ENCODE measurements around the gene ADAMTS18. TPM values are rescaled to one million over a fixed set of nuclear protein-coding genes. Genes with fewer than 3 reads are reported as not detected.
"Not testable (repeated sequence)": the region's sequence is repeated elsewhere in the genome, so short reads cannot be mapped to it uniquely, and the experiment has no call there.

ADAMTS18 gene
- total RNA-seq, 2 donors from 2014 or later = not detected

- H3K27me3 ChIP-seq = no peaks in the 10 kb centered on the region
- H3K27ac ChIP-seq = no peak overlapping the region
- H3K4me3 ChIP-seq = no peak overlapping the region
- no peaks in the 10 kb centered on the region for H3K9me3 ChIP-seq
- DNase-seq (ENCODE audit: low spot score) = no peak
- H3K36me3 ChIP-seq = no peaks in the 10 kb centered on the region
- H3K4me1 ChIP-seq = no peaks in the 10 kb centered on the region
- no peak for TF ChIP-seq CTCF (IDR thresholded peaks at IDR 0.05)
Observed at GRCh38 chr16:77262971-77263370, 171.9 kb downstream of the ADAMTS18 start.

GRCh38 chr16:77250400-77250799, 184.4 kb downstream of the ADAMTS18 start:
- Histone ChIP-seq H3K27me3 (no peaks in the 10 kb centered on the region), H3K36me3 (no peaks in the 10 kb centered on the region), H3K4me3 (no peak overlapping the region), H3K4me1 (no peaks in the 10 kb centered on the region), H3K27ac (no peak overlapping the region), H3K9me3 (no peaks in the 10 kb centered on the region)
- no peak for DNase-seq (ENCODE audit: low spot score)
- no peak for TF ChIP-seq CTCF (IDR thresholded peaks at IDR 0.05)

GRCh38 chr16:77246150-77246549, 188.7 kb downstream of the ADAMTS18 start:
- DNase-seq (ENCODE audit: low spot score) = no peak
- Histone ChIP-seq H3K27ac (no peak overlapping the region), H3K4me3 (no peak overlapping the region), H3K9me3 (no peaks in the 10 kb centered on the region), H3K4me1 (no peaks in the 10 kb centered on the region), H3K36me3 (no peaks in the 10 kb centered on the region), H3K27me3 (no peaks in the 10 kb centered on the region)
- no peak for TF ChIP-seq CTCF (IDR thresholded peaks at IDR 0.05)

- H3K4me3 ChIP-seq; H3K27me3 ChIP-seq; H3K4me1 ChIP-seq; H3K36me3 ChIP-seq; H3K9me3 ChIP-seq; H3K27ac ChIP-seq; DNase-seq (ENCODE audit: low spot score): not testable (repeated sequence)
Observed at GRCh38 chr16:77242471-77242870, 192.4 kb downstream of the ADAMTS18 start.

- H3K9me3 ChIP-seq = no peaks in the 10 kb centered on the region
- peaks cover 0 to 4% of the 10 kb centered on the region in 2 donors for H3K4me1 ChIP-seq
- no peak overlapping the region for H3K27ac ChIP-seq
- no peak for DNase-seq (ENCODE audit: low spot score)
- TF ChIP-seq CTCF (IDR thresholded peaks at IDR 0.05) = no peak
- H3K4me3 ChIP-seq = no peak overlapping the region
- H3K27me3 ChIP-seq = no peaks in the 10 kb centered on the region
- no peaks in the 10 kb centered on the region for H3K36me3 ChIP-seq
Observed at GRCh38 chr16:77238593-77238992, 196.2 kb downstream of the ADAMTS18 start.

- peak overlapping the region in 1 of 2 donors; percentile 21 for H3K4me3 ChIP-seq
Observed at GRCh38 chr16:77236063-77236511, 198.7 kb downstream of the ADAMTS18 start.

More at GRCh38 chr16:77236063-77236511, 198.7 kb downstream of the ADAMTS18 start:
- H3K9me3 ChIP-seq = no peaks in the 10 kb centered on the region
- H3K36me3 ChIP-seq = no peaks in the 10 kb centered on the region
- H3K4me1 ChIP-seq = peaks cover 0 to 4% of the 10 kb centered on the region in 2 donors
- no peak overlapping the region for H3K27ac ChIP-seq
- H3K27me3 ChIP-seq = no peaks in the 10 kb centered on the region
- TF ChIP-seq CTCF (IDR thresholded peaks at IDR 0.05) = peak; percentile 97 to 99
- DNase-seq (ENCODE audit: low spot score) = peak; percentile 83

Data from right atrium auricular region (tissue), 2 donors.